ENCODE results near the gene CDK5RAP1. TPM values are rescaled to one million over a fixed set of nuclear protein-coding genes. Genes with fewer than 3 reads are reported as not detected.
"Not testable (repeated sequence)": the region's sequence is repeated elsewhere in the genome, so short reads cannot be mapped to it uniquely, and the experiment has no call there.

The CDK5RAP1 gene
- polyA plus RNA-seq, 1 donor (not counting 4 experiments of a cell fraction or from before 2014, with no cell fraction given) = 34.0 TPM

GRCh38 chr20:33442136-33443005 is 41.1 kb upstream of the CDK5RAP1 start:
- FAIRE-seq = no peak
- dilution Hi-C loops (cut with MboI; ENCODE audit: extremely low pct_ligation_motif_present, low sequenced_read_pairs) = no loop called here

DNA sequence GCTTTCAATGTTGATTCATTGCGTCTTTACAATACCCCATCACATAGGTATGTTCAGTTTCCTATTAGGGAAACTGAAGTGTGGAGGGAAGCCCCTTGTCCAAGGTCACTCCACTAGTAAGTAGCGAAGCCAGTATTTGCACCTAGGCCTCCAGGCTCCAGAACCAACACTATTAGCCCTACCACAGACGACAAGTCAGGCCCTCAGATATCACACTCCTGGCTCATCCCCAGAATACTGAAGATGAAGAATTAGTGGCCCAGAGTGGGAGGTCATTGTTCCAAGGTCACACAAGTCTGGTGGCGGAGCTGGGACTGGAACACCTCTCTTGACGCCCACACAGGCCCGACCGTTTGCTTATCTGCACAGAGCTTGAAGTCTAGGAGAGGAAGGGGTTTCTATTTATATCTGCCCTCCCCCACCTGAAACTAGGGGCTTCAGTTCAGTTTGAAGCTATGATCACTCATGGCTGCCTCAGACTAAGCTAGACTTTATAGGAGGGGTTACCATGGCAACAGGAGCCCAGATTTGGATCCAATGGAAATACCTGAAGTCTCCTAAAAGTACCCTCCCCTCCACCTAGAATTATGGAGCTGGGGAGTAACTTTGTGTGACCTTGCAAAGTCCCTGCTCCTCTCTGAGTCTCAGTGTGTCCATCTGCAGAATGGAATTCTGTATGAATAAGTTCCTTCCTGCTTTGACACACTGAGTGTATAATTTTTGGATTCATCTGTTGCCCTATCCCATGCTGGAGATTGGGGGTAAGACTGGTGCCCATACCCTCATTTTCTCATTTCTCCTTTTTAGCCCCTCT is 40.0 kb upstream of the CDK5RAP1 start:
- Histone ChIP-seq H3K79me2 (ENCODE audit: control insufficient read depth, insufficient read depth, low read length) (no peaks in the 10 kb centered on the region), H3K9ac (ENCODE audit: control insufficient read depth, extremely low read depth, insufficient read depth, low read length) (no peak overlapping the region), H3K27ac (ENCODE audit: control insufficient read depth, insufficient read depth, low read length) (no peak overlapping the region), H2AFZ (ENCODE audit: control insufficient read depth, low read length) (no peak overlapping the region), H3K27me3 (ENCODE audit: control insufficient read depth, extremely low read depth, insufficient read depth, low read length) (peaks cover 7% of the 10 kb centered on the region), H3K9me3 (ENCODE audit: control insufficient read depth, low read depth, low read length) (no peaks in the 10 kb centered on the region), H3K4me3 (ENCODE audit: control insufficient read depth in 2 of 3, extremely low read depth in 1 of 3, insufficient read depth in 2 of 3, low read depth in 1 of 3, low read length in 3 of 3) (no peak overlapping the region), H4K20me1 (ENCODE audit: control insufficient read depth, extremely low read depth, insufficient read depth, low read length) (no peaks in the 10 kb centered on the region), H3K4me1 (ENCODE audit: control insufficient read depth, extremely low read depth, insufficient read depth, low read length) (peaks cover 4% of the 10 kb centered on the region), H3K9me1 (ENCODE audit: control insufficient read depth, extremely low read depth, insufficient read depth, low read length) (no peaks in the 10 kb centered on the region), H3K36me3 (ENCODE audit: control insufficient read depth in 2 of 2, extremely low read depth in 1 of 2, insufficient read depth in 2 of 2, low read length in 2 of 2) (peaks cover 0 to 1% of the 10 kb centered on the region in 2 experiments), H3K4me2 (ENCODE audit: control insufficient read depth, extremely low read depth, insufficient read depth, low read depth, low read length) (no peak overlapping the region)
- DNase-seq (ENCODE audit: low read depth, low spot score) (no peak), FAIRE-seq (no peak)
- no peak for TF ChIP-seq EZH2 (IDR thresholded peaks at IDR 0.05; ENCODE audit: low read length)
- TF ChIP-seq, protein P1, sequence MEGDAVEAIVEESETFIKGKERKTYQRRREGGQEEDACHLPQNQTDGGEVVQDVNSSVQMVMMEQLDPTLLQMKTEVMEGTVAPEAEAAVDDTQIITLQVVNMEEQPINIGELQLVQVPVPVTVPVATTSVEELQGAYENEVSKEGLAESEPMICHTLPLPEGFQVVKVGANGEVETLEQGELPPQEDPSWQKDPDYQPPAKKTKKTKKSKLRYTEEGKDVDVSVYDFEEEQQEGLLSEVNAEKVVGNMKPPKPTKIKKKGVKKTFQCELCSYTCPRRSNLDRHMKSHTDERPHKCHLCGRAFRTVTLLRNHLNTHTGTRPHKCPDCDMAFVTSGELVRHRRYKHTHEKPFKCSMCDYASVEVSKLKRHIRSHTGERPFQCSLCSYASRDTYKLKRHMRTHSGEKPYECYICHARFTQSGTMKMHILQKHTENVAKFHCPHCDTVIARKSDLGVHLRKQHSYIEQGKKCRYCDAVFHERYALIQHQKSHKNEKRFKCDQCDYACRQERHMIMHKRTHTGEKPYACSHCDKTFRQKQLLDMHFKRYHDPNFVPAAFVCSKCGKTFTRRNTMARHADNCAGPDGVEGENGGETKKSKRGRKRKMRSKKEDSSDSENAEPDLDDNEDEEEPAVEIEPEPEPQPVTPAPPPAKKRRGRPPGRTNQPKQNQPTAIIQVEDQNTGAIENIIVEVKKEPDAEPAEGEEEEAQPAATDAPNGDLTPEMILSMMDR (optimal IDR thresholded peaks at IDR 0.05 in 1 of 3, IDR thresholded peaks at IDR 0.05 in 1 of 3, conservative IDR thresholded peaks at IDR 0.05 in 1 of 3; ENCODE audit: extremely low read depth in 1 of 3, insufficient read depth in 2 of 3, low read length in 3 of 3) = no peak
- dilution Hi-C loops (cut with MboI; ENCODE audit: extremely low pct_ligation_motif_present, low sequenced_read_pairs) = no loop called here

More at GRCh38 chr20:33442136-33443005, 41.1 kb upstream of the CDK5RAP1 start:
- Histone ChIP-seq H3K4me3 (ENCODE audit: control insufficient read depth in 2 of 3, extremely low read depth in 1 of 3, insufficient read depth in 2 of 3, low read depth in 1 of 3, low read length in 3 of 3) (peak overlapping the region in 2 of 3 experiments; percentile 49 to 50), H2AFZ (ENCODE audit: control insufficient read depth, low read length) (no peak overlapping the region), H4K20me1 (ENCODE audit: control insufficient read depth, extremely low read depth, insufficient read depth, low read length) (no peaks in the 10 kb centered on the region), H3K27me3 (ENCODE audit: control insufficient read depth, extremely low read depth, insufficient read depth, low read length) (peaks cover 7% of the 10 kb centered on the region), H3K36me3 (ENCODE audit: control insufficient read depth in 2 of 2, extremely low read depth in 1 of 2, insufficient read depth in 2 of 2, low read length in 2 of 2) (peaks cover 0 to 1% of the 10 kb centered on the region in 2 experiments), H3K4me2 (ENCODE audit: control insufficient read depth, extremely low read depth, insufficient read depth, low read depth, low read length) (peak overlapping the region; percentile 66), H3K9ac (ENCODE audit: control insufficient read depth, extremely low read depth, insufficient read depth, low read length) (no peak overlapping the region), H3K27ac (ENCODE audit: control insufficient read depth, insufficient read depth, low read length) (no peak overlapping the region), H3K79me2 (ENCODE audit: control insufficient read depth, insufficient read depth, low read length) (no peaks in the 10 kb centered on the region), H3K9me3 (ENCODE audit: control insufficient read depth, low read depth, low read length) (no peaks in the 10 kb centered on the region), H3K4me1 (ENCODE audit: control insufficient read depth, extremely low read depth, insufficient read depth, low read length) (peaks cover 4% of the 10 kb centered on the region), H3K9me1 (ENCODE audit: control insufficient read depth, extremely low read depth, insufficient read depth, low read length) (no peaks in the 10 kb centered on the region)
- no peak for TF ChIP-seq EZH2 (IDR thresholded peaks at IDR 0.05; ENCODE audit: low read length)
- TF ChIP-seq, protein P1 (optimal IDR thresholded peaks at IDR 0.05 in 1 of 3, IDR thresholded peaks at IDR 0.05 in 1 of 3, conservative IDR thresholded peaks at IDR 0.05 in 1 of 3; ENCODE audit: extremely low read depth in 1 of 3, insufficient read depth in 2 of 3, low read length in 3 of 3) = no peak
- no peak for DNase-seq (ENCODE audit: low read depth, low spot score)

GRCh38 chr20:33440562-33440961 is 39.2 kb upstream of the CDK5RAP1 start:
- H3K4me2 ChIP-seq (ENCODE audit: control insufficient read depth, extremely low read depth, insufficient read depth, low read depth, low read length); H3K9ac ChIP-seq (ENCODE audit: control insufficient read depth, extremely low read depth, insufficient read depth, low read length); dilution Hi-C loops (cut with MboI; ENCODE audit: extremely low pct_ligation_motif_present, low sequenced_read_pairs); H3K36me3 ChIP-seq (ENCODE audit: control insufficient read depth in 2 of 2, extremely low read depth in 1 of 2, insufficient read depth in 2 of 2, low read length in 2 of 2); FAIRE-seq; H3K79me2 ChIP-seq (ENCODE audit: control insufficient read depth, insufficient read depth, low read length); H3K4me3 ChIP-seq (ENCODE audit: control insufficient read depth in 2 of 3, extremely low read depth in 1 of 3, insufficient read depth in 2 of 3, low read depth in 1 of 3, low read length in 3 of 3); H4K20me1 ChIP-seq (ENCODE audit: control insufficient read depth, extremely low read depth, insufficient read depth, low read length); DNase-seq (ENCODE audit: low read depth, low spot score); H3K27ac ChIP-seq (ENCODE audit: control insufficient read depth, insufficient read depth, low read length); H3K27me3 ChIP-seq (ENCODE audit: control insufficient read depth, extremely low read depth, insufficient read depth, low read length); H3K9me1 ChIP-seq (ENCODE audit: control insufficient read depth, extremely low read depth, insufficient read depth, low read length); H3K9me3 ChIP-seq (ENCODE audit: control insufficient read depth, low read depth, low read length); H3K4me1 ChIP-seq (ENCODE audit: control insufficient read depth, extremely low read depth, insufficient read depth, low read length); H2AFZ ChIP-seq (ENCODE audit: control insufficient read depth, low read length): not testable (repeated sequence)
